ENCODE measurements around the gene ELAVL1.
"Not testable (repeated sequence)": the region's sequence is repeated elsewhere in the genome, so short reads cannot be mapped to it uniquely, and the experiment has no call there.

ELAVL1 gene

DNA sequence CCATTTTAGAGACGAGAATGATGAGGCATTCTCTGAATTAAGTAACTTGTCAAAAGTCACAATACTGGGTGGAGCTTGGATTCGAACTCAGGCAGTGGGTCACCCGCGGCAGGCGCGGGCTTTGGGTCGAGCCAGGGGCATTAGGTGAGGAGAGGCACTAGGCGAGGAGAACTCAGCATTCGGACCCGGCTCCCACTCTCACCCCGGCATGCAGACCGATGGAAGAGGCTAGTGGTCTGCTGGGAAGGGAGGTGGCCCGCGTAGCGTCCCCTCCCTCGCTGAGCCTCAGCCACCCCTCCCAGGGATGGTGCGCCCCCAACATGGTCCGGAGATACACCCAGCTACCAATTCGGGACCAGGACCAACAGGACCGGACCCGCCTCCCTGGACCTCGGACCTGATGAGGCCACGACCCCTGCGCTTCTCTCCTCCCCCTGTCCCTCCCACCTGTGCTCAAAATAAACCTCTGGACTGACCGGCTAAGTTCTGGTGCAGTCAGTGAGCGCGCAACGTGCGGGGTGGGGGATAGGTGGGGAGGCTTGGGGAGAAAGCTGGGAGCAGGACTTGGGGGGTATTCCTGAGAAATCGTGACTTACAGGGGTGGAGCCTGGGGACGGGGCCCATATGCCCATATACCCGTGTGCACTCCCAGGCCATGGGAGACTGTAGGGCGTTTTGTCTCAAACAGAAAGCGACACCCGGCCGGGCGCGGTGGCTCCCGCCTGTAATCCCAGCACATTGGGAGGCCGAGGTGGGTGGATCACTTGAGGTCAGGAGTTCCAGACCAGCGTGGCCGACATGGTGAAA lies 86.6 kb downstream of the ELAVL1 start:
- Histone ChIP-seq H3K4me2 (ENCODE audit: low read length) (peak overlapping the region; percentile 93), H3K9ac (no peak overlapping the region), H3K4me3 (ENCODE audit: low read depth, low read length) (no peak overlapping the region), H3K79me2 (no peaks in the 10 kb centered on the region), H3K4me1 (peaks cover 3% of the 10 kb centered on the region), H3K27ac (no peak overlapping the region), H3K36me3 (ENCODE audit: control insufficient read depth, insufficient read depth, low read length) (no peaks in the 10 kb centered on the region), H2AFZ (no peak overlapping the region), H3K27me3 (ENCODE audit: control insufficient read depth, insufficient read depth, low read length) (no peaks in the 10 kb centered on the region), H3K9me3 (ENCODE audit: control insufficient read depth, low read length) (no peaks in the 10 kb centered on the region)
- TF ChIP-seq CTCF (IDR thresholded peaks at IDR 0.05), result no peak

DNA sequence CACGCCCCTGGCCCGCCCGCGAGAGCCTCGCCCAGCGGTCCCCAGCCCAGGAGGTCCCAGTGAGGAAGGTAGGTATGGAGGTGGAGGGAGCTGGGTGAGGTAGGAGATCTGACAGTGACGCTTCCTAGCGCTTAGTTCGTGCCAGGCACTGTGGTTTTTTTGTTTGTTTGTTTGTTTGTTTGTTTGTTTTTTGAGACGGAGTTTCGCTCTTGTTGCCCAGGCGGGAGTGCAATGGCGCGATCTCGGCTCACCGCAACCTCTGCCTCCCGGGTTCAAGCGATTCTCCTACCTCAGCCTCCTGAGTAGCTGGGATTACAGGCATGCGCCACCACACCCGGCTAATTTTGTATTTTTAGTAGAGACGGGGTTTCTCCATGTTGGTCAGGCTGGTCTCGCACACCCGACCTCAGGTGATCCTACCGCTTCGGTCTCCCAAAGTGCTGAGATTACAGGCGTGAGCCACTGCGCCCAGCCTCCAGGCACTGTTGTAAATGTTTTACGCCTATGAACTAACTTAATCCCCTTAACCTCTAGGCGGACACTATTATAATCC lies 87.3 kb downstream of the ELAVL1 start:
- Histone ChIP-seq H3K9ac (peak overlapping the region; percentile 17), H3K27ac (peak overlapping the region; percentile 83), H3K4me3 (ENCODE audit: low read depth, low read length) (peak overlapping the region; percentile 45), H2AFZ (peak overlapping the region; percentile 65), H3K4me2 (ENCODE audit: low read length) (peak overlapping the region; percentile 61)
- H3K79me2 ChIP-seq; H3K4me1 ChIP-seq; H3K27me3 ChIP-seq (ENCODE audit: control insufficient read depth, insufficient read depth, low read length); H3K36me3 ChIP-seq (ENCODE audit: control insufficient read depth, insufficient read depth, low read length); H3K9me3 ChIP-seq (ENCODE audit: control insufficient read depth, low read length): not testable (repeated sequence)

DNA sequence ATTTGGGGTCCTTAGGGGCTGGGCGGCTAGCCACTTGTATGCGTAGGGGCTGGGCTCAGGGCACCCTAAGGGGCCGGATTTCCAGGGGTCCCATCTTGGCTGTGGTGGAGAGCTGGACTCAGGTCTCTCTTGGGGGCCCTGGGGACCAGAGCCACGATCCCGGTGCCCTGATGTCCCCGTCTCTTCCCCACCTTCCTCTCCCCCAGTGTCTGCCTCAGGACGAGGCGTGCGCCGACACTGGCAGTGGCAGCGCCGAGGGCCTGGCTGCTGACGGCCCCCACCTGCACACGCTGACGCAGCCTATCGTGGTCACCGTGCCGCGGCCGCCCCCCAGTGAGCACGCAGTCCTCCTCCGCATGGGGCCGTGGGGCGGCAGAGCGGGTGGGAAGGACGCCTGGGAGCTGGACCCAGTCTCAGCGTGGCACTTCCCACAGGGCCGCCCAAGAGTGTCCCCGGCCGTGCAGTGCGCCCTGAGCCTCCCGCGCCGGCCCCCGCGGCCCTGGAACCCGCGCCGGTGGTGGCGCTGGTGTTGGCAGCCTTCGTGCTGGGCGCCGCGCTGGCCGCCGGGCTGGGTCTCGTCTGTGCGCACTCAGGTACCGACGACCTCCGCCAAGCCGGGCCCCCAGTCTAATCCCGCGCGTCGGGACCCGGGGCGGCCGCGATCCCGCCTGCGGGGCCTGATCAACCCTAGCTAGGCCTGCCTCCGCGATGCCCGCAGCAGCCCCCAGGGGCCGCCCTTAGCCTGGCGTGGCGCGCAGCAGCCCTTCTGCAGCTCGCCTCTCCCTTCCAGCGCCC lies 88.0 kb downstream of the ELAVL1 start:
- no peaks in the 10 kb centered on the region for H3K79me2 ChIP-seq
- H3K4me3 ChIP-seq (ENCODE audit: low read depth, low read length), result peak overlapping the region; percentile 45
- H2AFZ ChIP-seq, result peak overlapping the region; percentile 65
- H3K27ac ChIP-seq, result peak overlapping the region; percentile 83
- H3K4me2 ChIP-seq (ENCODE audit: low read length), result peak overlapping the region; percentile 61
- H3K36me3 ChIP-seq (ENCODE audit: control insufficient read depth, insufficient read depth, low read length), result no peaks in the 10 kb centered on the region
- TF ChIP-seq CTCF (IDR thresholded peaks at IDR 0.05), result peak; percentile 70
- H3K4me1 ChIP-seq, result peaks cover 3% of the 10 kb centered on the region
- peak overlapping the region; percentile 17 for H3K9ac ChIP-seq
- H3K9me3 ChIP-seq (ENCODE audit: control insufficient read depth, low read length), result no peaks in the 10 kb centered on the region
- no peaks in the 10 kb centered on the region for H3K27me3 ChIP-seq (ENCODE audit: control insufficient read depth, insufficient read depth, low read length)

GRCh38 chr19:7916955-7917266 lies 88.5 kb downstream of the ELAVL1 start:
- Histone ChIP-seq H3K9me3 (ENCODE audit: control insufficient read depth, low read length) (no peaks in the 10 kb centered on the region), H3K4me3 (ENCODE audit: low read depth, low read length) (peak overlapping the region; percentile 45), H3K9ac (peak overlapping the region; percentile 17), H2AFZ (peak overlapping the region; percentile 65), H3K27me3 (ENCODE audit: control insufficient read depth, insufficient read depth, low read length) (no peaks in the 10 kb centered on the region), H3K4me2 (ENCODE audit: low read length) (peak overlapping the region; percentile 61), H3K36me3 (ENCODE audit: control insufficient read depth, insufficient read depth, low read length) (no peaks in the 10 kb centered on the region), H3K4me1 (peaks cover 3% of the 10 kb centered on the region), H3K79me2 (no peaks in the 10 kb centered on the region), H3K27ac (peak overlapping the region; percentile 83)
- no peak for TF ChIP-seq CTCF (IDR thresholded peaks at IDR 0.05)

Measured in parathyroid adenoma (tissue), 2 donors.